Activated naive CD4-positive, alpha-beta T cell treated with Interleukin-2 at 50 U/mL for 16 hours (primary cell): ENCODE data around the gene MAGEA1.
"Not testable (repeated sequence)": the region's sequence is repeated elsewhere in the genome, so short reads cannot be mapped to it uniquely, and the experiment has no call there.

ENCODE experiments used
- DNase-seq: peaks from one replicate; pipeline ENCODE4 v3.0.0-alpha.2; 2020

MAGEA1 gene, protein sequence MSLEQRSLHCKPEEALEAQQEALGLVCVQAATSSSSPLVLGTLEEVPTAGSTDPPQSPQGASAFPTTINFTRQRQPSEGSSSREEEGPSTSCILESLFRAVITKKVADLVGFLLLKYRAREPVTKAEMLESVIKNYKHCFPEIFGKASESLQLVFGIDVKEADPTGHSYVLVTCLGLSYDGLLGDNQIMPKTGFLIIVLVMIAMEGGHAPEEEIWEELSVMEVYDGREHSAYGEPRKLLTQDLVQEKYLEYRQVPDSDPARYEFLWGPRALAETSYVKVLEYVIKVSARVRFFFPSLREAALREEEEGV

DNA sequence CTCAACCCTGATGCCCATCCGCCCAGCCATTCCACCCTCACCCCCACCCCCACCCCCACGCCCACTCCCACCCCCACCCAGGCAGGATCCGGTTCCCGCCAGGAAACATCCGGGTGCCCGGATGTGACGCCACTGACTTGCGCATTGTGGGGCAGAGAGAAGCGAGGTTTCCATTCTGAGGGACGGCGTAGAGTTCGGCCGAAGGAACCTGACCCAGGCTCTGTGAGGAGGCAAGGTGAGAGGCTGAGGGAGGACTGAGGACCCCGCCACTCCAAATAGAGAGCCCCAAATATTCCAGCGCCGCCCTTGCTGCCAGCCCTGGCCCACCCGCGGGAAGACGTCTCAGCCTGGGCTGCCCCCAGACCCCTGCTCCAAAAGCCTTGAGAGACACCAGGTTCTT is at the start of gene MAGEA1:
Gene MAGEA1 (plus strand): TSS at position 154 of the 400 bp plus-strand sequence. CDS start 3,106 bp downstream, outside the sequence.
- DNase-seq, result no peak

DNA sequence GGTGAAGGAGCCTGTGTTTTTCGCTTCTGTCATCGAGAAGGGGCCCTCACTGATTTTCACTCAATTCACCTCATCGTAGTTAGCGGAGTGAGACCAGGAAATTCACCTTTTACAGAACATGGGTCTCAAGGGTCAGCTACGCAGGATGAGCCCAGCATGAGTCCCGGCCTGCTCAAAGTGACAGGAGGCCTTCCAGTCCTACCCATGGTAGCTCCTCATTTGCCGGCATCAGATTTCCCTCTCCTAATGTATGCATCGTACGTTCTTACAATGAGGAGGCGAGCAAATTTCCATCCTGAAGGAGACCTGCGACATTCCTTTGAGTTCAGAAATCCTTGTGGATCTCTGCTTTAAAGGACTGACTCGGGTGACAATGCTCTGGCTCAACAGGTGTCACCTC is 46.2 kb upstream of the MAGEA1 start:
- DNase-seq, result not testable (repeated sequence)

DNA sequence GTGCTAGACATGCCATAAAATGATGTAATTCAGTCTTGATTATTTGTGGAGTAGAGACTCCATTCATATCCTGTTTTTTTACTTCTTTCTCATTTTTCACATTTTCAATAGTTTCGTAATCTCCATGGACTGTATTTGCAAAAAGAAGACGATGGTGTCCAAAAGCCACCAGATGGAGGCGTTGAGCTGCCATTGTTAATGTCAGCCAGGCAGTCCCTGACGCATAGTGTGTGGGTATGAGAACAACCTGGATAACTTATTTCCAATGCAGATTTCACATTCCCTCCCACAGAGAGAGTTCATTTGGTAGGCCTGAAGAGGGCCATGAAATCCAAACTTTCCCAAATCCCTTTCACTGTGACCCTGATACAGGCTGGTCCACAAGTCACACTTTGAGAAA is 40.0 kb upstream of the MAGEA1 start:
- not testable (repeated sequence) for DNase-seq

DNA sequence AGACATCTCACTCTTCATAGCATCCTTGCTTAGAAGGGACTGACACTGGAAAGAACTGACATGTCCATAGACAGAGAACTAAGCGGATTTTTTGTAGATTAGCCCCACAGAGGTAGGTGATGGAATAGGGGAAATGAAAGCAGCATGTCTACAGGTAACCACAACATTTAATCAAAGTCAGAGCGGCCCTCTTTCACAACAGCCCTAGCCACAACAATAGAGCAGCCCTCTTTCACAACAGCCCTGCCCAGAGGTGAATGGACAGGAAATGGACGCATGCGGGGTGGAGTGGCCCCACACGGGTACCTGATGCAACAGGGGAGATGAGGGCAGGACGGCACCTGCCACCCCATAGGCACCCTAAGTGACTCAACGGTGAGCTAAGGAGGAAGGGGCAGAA is 32.8 kb upstream of the MAGEA1 start:
- DNase-seq, result not testable (repeated sequence)

DNA sequence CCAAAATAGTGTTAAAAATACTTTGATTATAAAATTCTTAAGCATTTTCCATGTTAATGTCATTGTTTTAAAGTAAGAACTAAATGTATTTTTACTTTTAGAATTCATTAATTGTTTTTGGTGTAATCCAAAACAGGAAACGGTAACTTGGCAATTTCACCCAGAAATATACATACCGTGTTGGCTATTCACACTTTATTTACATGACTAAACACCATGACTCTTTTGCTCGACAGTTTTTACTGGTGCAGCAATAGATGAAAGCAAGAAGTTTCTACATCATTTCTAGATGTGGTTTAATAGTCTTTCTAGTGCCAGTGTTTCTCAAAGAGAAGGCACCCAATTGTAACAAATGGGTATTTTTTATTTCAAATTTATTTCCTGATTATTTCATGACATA is 25.6 kb upstream of the MAGEA1 start:
- no peak for DNase-seq

DNA sequence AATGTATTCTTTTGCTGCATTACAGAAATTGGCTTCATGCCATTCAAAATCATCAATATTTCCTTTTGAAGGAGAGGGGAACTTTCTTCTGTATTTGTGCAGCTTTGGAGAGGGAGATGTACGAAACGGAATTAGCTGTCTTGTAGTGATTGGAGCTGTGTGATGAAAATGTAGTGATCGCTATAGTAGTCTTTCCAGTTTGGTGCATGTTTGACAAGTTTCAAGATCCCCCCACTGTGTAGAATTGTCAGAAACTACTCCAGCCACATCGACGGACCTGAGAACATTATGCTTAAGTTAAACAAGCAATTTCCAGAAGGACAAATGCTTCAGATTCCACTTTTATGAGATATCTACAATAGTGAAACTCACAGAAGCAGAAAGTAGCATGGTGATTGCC is 21.6 kb upstream of the MAGEA1 start:
- DNase-seq, result no peak

DNA sequence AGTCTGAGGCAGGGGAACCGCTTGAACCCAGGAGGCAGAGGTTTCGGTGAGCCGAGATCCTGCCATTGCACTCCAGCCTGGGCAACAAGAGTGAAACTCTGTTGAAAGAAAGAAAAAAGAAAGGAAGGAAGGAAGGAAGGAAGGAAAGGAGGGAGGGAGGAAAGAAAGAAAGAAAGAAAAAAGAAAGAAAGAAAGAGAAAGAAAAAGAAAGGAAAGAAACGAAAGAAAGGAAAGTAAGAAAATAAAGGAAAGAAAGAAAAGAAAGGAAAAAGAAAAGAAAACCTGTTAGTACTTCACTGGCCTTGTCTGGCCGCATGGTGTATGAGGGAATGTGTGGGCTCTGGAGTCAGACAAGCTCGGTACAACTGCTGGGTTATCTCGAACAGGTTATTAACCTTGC is 20.8 kb upstream of the MAGEA1 start:
- DNase-seq, result no peak

DNA sequence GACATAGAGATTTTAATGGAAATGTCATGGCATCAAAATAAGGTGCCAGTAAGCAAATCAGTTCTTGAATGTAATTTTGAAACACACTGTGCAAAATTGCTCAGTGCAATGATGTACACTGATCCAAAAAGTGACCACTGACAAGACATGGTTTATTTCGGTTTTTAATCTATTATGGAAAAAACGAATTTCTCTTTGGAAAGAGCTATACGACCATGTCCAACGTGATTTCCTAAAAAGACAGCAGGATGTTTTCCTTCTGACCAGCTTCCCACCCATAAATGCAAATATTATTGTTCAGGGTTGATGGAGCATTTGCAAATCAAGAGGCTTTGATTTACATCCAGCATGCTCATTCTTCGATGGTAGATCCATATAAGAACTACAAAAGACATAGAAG is 17.1 kb upstream of the MAGEA1 start:
- DNase-seq, result no peak

DNA sequence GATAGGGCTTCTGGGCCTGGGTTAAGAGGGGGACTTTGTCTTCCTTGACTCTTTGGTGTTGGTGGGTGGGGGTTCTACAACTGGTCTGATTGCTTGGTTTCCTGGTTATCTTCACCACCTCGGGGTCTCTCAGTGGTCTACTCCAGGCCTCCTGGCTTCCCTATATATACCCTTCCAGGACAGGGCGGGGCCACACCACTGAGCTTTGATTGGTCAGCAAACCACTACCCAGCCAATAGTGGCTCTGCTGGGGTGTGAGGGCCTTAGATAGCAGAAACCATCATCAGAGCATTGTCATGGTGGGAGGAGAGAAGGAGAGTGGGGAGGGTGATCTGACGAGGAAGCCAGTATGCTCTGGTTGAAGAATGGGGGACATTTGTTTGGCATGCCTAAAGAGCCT is 14.4 kb upstream of the MAGEA1 start:
- DNase-seq, result no peak

DNA sequence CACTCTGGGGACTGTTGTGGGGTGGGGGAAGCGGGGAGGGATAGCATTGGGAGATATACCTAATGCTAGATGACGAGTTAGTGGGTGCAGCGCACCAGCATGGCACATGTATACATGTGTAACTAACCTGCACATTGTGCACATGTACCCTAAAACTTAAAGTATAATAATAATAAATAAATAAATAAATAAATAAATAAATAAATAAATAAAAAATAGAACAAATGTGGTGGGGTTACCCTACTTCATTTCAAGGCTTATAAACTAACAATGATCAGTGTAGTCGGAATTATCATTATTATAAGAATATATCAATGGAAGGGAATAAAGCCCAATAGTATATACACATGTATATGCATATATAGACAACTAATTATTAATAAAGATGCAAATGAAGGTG is 10.7 kb upstream of the MAGEA1 start:
- not testable (repeated sequence) for DNase-seq

DNA sequence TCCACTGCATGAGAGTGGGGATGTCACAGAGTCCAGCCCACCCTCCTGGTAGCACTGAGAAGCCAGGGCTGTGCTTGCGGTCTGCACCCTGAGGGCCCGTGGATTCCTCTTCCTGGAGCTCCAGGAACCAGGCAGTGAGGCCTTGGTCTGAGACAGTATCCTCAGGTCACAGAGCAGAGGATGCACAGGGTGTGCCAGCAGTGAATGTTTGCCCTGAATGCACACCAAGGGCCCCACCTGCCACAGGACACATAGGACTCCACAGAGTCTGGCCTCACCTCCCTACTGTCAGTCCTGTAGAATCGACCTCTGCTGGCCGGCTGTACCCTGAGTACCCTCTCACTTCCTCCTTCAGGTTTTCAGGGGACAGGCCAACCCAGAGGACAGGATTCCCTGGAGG is 2.7 kb downstream of the MAGEA1 start:
- no peak for DNase-seq

DNA sequence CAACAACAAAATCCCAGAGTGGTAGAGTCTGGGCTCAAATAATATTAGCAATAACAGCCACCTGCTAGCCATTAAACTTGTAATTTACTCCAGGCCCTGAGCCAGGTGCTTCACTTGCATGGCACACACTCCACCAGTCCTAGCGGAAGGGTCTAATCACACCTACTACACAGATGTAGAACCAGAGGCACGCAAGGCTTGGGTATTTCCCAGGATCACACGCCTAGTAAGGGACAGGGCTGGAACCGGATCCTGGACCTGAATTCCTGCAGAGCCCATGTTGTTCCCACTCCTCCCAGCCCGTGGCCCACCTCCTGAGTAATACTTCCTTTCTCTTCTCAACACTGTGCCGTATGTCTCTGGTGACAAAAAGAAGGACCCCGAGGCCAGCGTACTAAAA is 5.7 kb downstream of the MAGEA1 start:
- DNase-seq, result no peak

DNA sequence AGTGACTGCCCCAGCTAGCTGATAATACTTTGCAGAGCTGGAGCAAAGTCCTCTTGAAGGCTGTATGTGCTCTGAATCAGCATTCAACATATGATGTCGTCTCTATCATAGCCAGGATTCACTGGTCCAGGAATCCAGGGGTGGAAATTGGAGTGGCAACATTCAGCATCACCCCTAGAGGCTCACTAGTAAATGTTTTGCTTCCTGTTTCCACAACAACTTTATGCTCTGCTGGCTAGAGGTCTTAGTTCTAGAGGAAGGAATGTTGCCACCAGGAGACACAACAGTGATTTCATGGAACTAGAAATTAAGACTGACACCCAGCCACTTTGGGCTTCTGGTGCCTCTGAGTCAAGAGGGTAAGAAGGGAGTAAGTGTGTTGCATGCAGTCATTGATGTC is 11.3 kb downstream of the MAGEA1 start:
- DNase-seq, result no peak

DNA sequence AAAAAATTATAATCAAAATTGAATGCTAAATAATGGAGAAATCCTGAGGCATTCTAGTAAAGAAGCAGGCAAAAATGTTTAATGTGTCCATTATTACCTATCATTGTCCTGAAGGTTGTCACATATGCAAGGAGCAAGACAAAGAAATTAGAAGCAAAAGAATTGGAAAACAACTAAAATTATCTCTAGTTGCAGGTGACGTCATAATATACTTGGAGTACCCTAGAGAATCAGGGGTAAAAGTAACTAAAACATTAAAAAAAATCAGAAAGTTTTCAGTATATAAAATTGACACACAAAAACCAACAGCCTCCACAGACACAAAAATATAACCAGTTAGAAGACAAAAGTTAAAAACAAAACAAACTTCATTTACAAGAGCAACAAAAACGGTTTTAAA is 21.4 kb downstream of the MAGEA1 start:
- DNase-seq, result no peak

DNA sequence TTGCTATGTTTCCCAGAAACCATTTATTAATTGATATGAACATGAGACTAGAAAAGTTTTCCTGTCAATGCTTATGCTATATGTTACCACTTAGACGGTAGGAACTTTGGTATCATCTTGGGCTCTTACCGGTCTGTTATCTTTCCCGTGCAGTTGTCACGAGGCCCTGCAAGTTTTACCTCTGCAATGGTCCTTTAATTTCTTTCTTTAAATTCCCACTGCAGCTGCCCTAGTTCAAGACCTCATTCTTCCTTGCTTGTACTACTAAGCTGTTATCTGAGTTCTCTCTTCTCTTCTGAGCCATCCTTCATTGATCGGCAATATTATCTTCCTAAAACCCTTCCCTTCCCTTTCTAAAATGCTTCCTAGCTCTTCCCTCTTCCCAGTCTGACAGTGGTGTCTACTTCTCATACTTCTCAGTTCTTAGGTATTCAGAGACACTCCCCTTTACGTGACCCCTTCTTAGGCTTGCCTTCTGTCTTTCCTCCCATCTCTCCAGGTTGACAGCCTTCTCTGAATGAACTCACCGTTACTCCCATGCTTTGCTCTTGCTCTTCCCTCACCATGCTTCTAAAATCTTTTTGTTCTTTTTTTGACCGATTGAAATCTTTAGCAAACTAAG is 27.5 kb downstream of the MAGEA1 start:
- no peak for DNase-seq

DNA sequence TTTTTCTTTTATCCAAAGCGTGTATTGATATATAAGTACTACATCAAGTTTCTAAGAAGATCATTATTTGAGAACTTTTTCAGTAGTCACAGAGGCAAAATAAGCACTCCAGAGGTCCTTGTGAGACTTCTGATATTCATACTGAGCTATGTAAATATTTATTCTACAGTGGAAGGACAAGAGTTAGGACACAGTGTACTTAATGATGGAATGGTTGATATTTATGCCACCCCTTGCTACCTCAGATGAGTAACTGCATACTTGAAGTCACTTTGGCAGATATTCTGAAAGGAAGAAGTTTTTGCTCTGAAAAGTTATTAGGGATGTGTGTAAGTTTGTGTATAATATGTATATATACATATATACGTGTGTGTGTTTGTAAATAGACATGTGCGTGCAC is 30.3 kb downstream of the MAGEA1 start:
- DNase-seq, result no peak

DNA sequence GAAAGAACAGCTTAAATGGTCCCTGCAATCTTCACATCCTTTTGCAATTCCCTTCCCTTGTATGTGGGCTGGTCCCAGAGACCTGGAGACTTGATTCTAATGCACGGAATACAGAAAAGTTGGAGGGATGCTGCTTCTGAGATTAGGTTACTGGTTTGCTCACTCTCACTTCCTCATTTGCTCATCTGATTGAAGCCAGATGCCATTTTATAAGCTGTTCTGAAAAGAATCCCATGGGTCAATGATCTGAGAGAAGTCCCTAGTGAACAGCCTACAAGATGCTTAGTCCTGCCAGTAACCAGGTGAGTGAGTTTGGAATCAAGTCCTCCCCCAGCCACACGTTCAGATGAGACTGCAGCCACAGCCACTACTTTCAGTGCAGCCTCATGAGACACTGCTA is 35.9 kb downstream of the MAGEA1 start:
- DNase-seq, result no peak

DNA sequence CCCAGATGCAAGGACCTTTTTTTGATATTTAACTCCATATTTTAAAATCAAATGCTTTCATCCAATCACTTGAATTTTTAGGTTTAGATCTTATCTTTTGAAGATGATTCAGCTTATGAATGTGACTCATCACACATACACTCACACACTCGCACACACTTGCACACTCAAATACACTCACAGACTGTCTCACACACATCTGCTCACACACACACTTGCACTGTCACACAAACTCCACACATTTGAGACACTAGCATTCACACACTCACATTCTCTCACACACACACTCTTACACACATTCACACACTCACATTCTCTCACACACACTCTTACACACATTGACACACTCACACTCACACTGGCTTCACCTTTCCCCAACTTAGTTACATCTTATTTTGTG is 37.8 kb downstream of the MAGEA1 start:
- DNase-seq, result no peak

DNA sequence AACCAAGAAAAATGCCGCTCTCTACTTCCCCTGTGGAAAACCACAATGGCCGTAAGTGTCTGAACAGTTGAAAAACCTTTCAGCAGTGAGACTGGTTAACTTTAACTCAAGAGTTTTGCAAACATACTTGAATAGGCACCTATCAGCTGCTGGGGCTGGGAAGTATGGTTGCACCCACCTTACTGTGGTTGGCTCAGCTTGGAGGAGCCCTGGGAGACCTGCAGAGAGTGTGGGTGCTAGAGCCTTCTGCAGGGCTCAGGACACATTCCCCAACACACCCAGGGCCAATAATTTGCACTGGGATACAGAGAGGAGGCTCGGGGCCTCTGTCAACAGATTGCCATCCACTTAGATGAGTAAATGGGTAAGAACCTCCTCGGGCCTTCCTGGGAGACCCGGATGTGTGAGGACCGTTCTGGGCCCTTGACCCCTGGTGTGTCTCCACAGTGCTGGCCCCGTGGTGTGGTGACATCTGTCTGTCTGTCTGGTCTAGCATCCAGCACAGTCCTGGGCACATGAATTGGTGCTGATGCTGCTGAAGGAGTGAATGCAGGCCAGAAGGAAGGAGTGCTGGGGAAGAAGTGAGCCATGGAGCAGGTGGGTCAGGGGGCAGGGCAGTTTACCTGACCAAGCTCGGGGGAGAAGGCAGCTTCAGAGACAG is 46.5 kb downstream of the MAGEA1 start:
- no peak for DNase-seq

DNA sequence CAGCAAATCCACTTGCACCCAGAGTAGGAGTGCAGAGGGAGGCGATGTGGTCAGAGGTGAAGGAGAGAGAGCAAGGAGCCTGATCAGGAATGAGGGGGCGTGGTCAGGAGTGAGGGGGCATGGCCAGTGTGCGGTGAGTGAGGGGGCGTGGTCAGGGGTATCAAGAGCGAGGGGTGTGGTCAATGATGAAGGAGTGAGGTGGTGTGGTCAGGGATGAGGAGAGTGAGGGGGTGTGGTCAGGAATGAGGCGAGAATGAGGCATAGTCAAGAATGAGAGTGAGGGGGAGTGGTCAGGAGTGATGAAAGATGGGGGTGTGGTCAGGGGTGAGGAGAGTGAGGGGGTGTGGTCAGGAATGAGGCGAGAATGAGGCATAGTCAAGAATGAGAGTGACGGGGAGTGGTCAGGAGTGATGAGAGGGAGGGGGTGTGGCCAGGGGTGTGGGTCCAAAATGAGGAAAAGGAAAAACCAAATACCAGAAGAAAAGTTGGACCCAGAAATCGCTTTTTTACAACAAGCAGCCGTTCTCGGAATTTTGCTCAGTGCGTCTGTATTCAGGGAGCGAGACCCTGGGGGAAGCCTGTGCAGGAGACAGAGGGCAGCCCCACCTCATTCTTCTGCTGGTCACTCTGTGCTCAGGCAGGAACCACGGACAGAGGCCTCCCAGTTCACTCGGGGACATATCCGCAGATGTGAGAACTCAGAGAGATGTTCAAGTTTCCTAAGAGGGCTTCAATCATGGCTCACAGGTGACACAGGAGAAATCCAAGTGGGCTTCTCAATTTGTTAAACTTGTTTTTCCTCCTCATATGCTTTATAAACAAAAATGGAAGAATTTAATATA is 47.5 kb downstream of the MAGEA1 start:
- DNase-seq, result no peak
